ENCODE measurements around the gene NSD1.

The NSD1 gene

GRCh38 chr5:177131352-177132135 lies 2.0 kb upstream of the NSD1 start:
- no peak for TF ChIP-seq CTCF (IDR thresholded peaks at IDR 0.05; ENCODE audit: insufficient read depth, low read depth, low read length, missing control alignments)
- no peak for DNase-seq (ENCODE audit: low read depth)
- no peak overlapping the region for H3K4me3 ChIP-seq (ENCODE audit: low read length)

- peak; percentile 10 for DNase-seq (ENCODE audit: low read depth)
- TF ChIP-seq CTCF (IDR thresholded peaks at IDR 0.05; ENCODE audit: insufficient read depth, low read depth, low read length, missing control alignments) = no peak
- no peak overlapping the region for H3K4me3 ChIP-seq (ENCODE audit: low read length)
Measured at GRCh38 chr5:177132136-177133095, 1.2 kb upstream of the NSD1 start.

GRCh38 chr5:177133853-177134696 lies 502 bp downstream of the NSD1 start:
- peak overlapping the region; percentile 55 for H3K4me3 ChIP-seq (ENCODE audit: low read length)
- TF ChIP-seq CTCF (IDR thresholded peaks at IDR 0.05; ENCODE audit: insufficient read depth, low read depth, low read length, missing control alignments) = no peak
- DNase-seq (ENCODE audit: low read depth) = peak; percentile 39

GRCh38 chr5:177134697-177135225 lies 1.2 kb downstream of the NSD1 start:
- peak overlapping the region; percentile 55 for H3K4me3 ChIP-seq (ENCODE audit: low read length)
- no peak for TF ChIP-seq CTCF (IDR thresholded peaks at IDR 0.05; ENCODE audit: insufficient read depth, low read depth, low read length, missing control alignments)
- DNase-seq (ENCODE audit: low read depth) = no peak

- TF ChIP-seq CTCF (IDR thresholded peaks at IDR 0.05; ENCODE audit: insufficient read depth, low read depth, low read length, missing control alignments) = no peak
- H3K4me3 ChIP-seq (ENCODE audit: low read length) = no peak overlapping the region
- no peak for DNase-seq (ENCODE audit: low read depth)
Measured at GRCh38 chr5:177140312-177140711, 6.7 kb downstream of the NSD1 start.

- no peak for TF ChIP-seq CTCF (IDR thresholded peaks at IDR 0.05; ENCODE audit: insufficient read depth, low read depth, low read length, missing control alignments)
- H3K4me3 ChIP-seq (ENCODE audit: low read length) = no peak overlapping the region
- DNase-seq (ENCODE audit: low read depth) = no peak
Measured at GRCh38 chr5:177141496-177141895, 7.9 kb downstream of the NSD1 start.
